PFSK-1 (cell line): ENCODE measurements around the gene C1QTNF12.

ENCODE experiments used
- FOXP2 ChIP-seq: optimal IDR thresholded peaks from 2 replicates; pipeline ENCODE3; 2011; ENCODE audit warnings: borderline replicate concordance, control low read depth, inconsistent platforms; ENCODE audit not compliant: insufficient read depth; ENCODE audit errors: extremely low read length, extremely low read depth
- POLR2AphosphoS5 ChIP-seq: IDR thresholded peaks from 2 replicates; pipeline ENCODE4 v1.6.1; 2012; ENCODE audit warnings: low read depth, mild to moderate bottlenecking, control low read depth, low read length, moderate library complexity
- REST ChIP-seq, 2 experiments: IDR thresholded peaks; 2 replicates each; pipeline versions ENCODE4 v1.6.1 to v1.8.0; 2011 to 2012; ENCODE audit warnings: low read depth in 2 of 2, low read length in 2 of 2, control low read depth in 1 of 2, inconsistent platforms in 1 of 2, mild to moderate bottlenecking in 1 of 2, moderate library complexity in 1 of 2; ENCODE audit not compliant: insufficient read depth in 1 of 2
- SIN3A ChIP-seq: IDR thresholded peaks from 2 replicates; pipeline ENCODE4 v1.6.1; 2012; ENCODE audit warnings: mild to moderate bottlenecking, low read length, moderate library complexity, borderline replicate concordance; ENCODE audit not compliant: insufficient read depth
- TAF1 ChIP-seq: IDR thresholded peaks from 2 replicates; pipeline ENCODE4 v1.6.1; 2012; ENCODE audit warnings: low read length, control low read depth, borderline replicate concordance; ENCODE audit not compliant: insufficient read depth

The C1QTNF12 gene

DNA sequence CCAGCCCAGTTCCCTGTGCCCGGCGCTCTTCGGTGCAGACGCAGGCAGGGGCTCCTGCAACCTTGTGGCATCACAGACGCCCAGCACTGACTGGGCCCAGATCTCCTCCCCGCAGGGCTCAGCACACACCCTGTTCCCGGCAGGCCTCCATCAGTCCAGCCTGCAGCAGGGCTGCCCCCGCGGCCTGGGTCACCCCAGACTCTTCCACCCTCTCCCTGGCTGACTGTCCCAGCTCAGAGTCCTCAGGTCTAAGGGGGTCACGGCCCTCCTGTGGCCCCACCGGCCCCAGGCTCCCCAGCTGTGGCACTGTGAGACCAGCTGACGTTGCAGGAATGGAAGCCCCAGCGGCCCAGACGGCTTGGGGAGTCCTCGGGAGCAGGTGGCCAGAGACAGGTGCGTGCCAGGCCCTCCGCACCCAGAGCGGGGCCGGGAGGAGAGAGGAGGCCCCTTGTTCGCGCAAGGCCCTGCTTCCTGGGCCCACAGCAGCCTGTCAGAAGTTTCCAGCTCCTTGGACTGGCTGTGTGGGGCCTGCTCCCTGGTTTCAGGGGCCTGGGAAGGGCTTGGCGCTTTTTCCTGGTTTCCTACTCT, 10.3 kb downstream of the C1QTNF12 start:
- TF ChIP-seq POLR2AphosphoS5: no peak
- no peak for TF ChIP-seq TAF1
- no peak for TF ChIP-seq FOXP2
- TF ChIP-seq SIN3A: no peak
- no peak for TF ChIP-seq REST (IDR thresholded peaks at IDR 0.05; ENCODE audit: insufficient read depth in 1 of 2, low read depth in 2 of 2, low read length in 2 of 2)

DNA sequence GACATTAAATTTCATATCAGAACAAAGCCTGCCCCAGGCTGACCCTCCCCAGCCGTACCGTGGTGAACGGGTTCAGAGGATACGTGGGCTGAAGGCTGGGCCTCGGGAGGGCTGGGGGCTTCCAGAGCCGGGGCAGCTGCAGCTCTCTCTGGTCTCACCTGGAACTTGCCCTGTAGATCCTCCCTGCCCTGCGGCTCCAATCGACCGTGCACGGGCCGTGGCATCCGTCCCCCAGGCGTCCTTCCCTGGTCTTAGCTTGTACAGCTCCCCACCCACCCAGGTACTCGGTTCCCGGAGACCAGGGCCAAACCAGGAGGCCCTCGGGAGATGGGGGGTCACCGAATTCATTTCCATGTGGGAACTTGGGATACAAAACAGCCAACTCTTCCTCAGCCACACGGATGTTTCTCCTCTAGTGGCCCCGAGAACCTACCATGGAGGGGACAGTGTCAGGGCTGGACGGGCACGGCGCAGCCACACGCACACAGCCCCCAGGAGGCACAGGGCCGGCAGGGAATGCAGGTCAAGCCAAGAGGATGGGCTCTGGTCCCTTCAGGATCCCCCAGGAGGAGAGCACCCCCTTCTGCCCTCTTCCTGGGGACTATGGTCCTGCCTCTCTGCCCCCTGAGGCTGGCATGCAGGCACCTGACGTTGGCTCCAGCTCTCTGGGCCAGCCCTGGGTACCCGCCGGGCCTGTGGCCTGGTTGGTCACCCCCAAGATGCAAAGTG, 11.3 kb downstream of the C1QTNF12 start:
- TF ChIP-seq FOXP2 (no peak), SIN3A (no peak), TAF1 (no peak), POLR2AphosphoS5 (no peak), REST (IDR thresholded peaks at IDR 0.05; ENCODE audit: insufficient read depth in 1 of 2, low read depth in 2 of 2, low read length in 2 of 2) (no peak)

- TF ChIP-seq TAF1 (no peak), POLR2AphosphoS5 (no peak), FOXP2 (no peak), SIN3A (no peak), REST (IDR thresholded peaks at IDR 0.05; ENCODE audit: insufficient read depth in 1 of 2, low read depth in 2 of 2, low read length in 2 of 2) (no peak)
Observed at GRCh38 chr1:1234180-1234808, 12.2 kb downstream of the C1QTNF12 start.

DNA sequence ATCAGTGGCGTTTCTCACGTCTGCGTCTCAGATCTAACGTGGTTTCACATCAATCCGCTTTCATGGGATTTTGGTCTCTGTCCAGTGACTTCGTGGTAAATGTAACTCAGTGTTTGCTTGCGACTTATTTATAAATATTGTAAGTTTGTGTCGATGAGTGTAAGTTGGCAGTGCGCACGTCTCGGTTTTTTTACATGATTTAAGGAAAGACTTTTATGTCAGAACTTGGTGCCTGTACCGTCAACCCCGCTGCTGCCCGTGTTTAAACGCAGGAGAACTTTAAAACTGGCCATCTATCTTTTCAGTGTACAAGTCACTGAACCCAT, 13.0 kb downstream of the C1QTNF12 start:
- TF ChIP-seq FOXP2: no peak
- TF ChIP-seq POLR2AphosphoS5: no peak
- no peak for TF ChIP-seq REST (IDR thresholded peaks at IDR 0.05; ENCODE audit: insufficient read depth in 1 of 2, low read depth in 2 of 2, low read length in 2 of 2)
- no peak for TF ChIP-seq TAF1
- no peak for TF ChIP-seq SIN3A
